ENCODE measurements around the gene ZBTB20.

The ZBTB20 gene

DNA sequence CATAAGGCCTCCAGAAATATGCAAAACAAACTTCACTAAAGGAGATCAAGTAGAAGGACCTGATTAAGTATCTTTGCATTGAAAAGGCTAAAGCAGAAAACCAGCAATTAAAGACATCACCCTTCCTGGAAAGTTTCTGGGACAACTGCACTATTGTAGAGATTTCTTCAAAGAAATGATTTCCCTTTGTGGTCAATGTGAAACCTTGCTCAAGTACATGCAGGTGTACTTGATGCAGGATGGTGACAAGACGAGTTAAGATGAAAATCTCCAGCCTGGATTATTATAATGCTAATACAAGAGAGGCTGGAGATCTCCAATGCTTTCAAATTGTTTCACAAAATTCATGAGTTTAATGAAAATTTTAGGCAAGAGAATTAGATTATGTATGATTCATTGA lies 644.9 kb downstream of the ZBTB20 start:
- DNase-seq: no peak

DNA sequence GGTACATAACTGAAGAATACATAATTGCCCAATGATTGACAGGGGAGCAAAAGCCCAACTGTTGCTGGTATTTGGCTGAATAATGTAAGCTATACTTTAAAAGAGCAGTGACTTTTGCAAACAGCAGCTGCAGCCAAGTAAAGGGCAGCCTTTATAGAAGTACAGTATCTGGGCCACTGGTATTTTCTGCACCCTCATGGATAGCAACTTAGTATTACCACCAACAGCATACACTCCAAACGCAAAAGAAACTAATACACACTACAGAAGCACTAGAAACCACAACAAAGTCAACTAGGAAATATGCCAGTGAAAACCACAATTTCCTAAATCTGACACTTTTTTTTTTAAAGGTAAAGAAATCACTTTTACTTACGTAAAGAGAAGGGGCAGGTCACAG lies 647.1 kb downstream of the ZBTB20 start:
- no peak for DNase-seq

GRCh38 chr3:114498539-114499370 lies 648.3 kb downstream of the ZBTB20 start:
- no peak for DNase-seq

DNA sequence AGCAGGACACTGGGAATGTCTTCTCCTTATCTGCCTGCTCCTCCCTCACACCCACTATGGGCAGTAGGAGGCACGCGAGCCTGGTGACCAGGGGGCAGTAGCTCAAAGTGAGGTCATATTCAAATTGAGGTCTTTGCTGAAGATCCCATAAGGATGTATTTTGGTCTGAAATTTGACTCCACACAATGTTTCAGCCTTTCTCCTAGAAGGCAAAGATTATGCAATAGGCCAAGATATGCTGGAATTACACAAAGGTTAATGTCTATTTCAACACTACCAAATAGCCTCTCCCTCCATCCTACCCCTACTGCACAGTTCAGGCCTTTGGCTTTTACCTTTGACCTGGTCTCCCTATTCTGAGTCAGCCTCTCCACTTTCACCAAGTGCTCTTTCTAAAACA lies 650.2 kb downstream of the ZBTB20 start:
- no peak for DNase-seq

DNA sequence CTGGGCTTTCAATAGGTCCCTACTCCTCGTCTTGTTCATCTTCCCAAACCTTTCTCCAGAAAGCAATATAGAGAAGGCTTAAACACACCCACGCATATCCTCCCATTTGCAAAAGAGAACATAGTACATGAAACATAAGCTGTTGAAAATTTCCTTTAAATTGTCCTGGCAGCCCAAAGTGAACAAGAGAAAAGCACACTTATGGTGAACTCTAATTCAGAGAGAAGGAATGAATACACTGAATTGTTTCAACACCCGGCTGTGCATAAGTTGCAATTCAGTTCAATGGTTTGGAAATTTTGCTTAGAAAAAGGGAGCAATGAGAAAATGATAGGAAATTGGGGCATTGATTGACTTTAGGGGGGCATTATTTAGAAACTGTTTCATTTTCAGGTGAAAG lies 650.6 kb downstream of the ZBTB20 start:
- no peak for DNase-seq

- no peak for DNase-seq
Observed at GRCh38 chr3:114496021-114496434, 651.1 kb downstream of the ZBTB20 start.

DNA sequence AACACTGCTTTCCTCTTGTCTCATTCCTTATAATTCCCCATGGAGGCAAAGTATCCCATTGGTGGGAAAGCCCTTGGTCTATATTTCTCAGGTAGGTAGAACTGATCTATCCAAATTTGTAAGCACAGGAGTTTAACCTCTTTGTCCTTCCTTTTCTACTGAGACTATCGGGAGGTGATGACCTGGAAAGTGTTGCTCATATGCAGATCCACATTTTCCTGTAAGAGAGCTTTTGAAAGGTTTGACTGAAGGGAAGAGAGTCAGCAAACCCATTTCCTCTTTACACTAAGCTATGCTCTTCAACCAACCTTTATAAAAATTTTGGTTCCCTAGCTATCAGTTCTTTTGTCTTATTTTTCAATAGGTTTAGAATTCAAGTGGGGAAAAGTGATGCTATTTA lies 652.6 kb downstream of the ZBTB20 start:
- DNase-seq: no peak

GRCh38 chr3:114490829-114491228 lies 656.3 kb downstream of the ZBTB20 start:
- no peak for DNase-seq

DNA sequence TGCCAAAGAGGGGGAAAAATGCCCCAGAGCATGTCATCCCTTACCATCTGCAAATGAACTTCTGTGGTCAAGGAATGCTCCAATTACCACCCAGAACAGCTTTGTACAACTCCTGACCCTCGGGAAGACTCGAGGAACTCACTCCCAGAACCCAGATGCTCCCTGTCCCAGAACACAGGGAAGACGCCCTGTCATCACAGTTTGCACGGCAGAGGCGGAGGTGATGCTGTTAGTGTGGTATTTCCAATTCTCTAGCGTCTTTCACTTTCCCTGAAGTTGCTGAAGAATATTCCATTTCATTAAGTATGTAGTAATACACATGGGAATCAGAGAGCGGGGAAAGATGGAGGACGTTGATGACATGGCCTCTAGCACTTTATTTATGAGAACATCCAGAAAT lies 659.6 kb downstream of the ZBTB20 start:
- DNase-seq: no peak

GRCh38 chr3:114484919-114485318 lies 662.2 kb downstream of the ZBTB20 start:
- DNase-seq: no peak

- DNase-seq: no peak
Observed at GRCh38 chr3:114481113-114481512, 666.0 kb downstream of the ZBTB20 start.

- DNase-seq: no peak
Observed at GRCh38 chr3:114480442-114480841, 666.6 kb downstream of the ZBTB20 start.

GRCh38 chr3:114478801-114479200 lies 668.3 kb downstream of the ZBTB20 start:
- no peak for DNase-seq

- DNase-seq: no peak
Observed at GRCh38 chr3:114476511-114476910, 670.6 kb downstream of the ZBTB20 start.

- DNase-seq: no peak
Observed at GRCh38 chr3:114471478-114471877, 675.6 kb downstream of the ZBTB20 start.

DNA sequence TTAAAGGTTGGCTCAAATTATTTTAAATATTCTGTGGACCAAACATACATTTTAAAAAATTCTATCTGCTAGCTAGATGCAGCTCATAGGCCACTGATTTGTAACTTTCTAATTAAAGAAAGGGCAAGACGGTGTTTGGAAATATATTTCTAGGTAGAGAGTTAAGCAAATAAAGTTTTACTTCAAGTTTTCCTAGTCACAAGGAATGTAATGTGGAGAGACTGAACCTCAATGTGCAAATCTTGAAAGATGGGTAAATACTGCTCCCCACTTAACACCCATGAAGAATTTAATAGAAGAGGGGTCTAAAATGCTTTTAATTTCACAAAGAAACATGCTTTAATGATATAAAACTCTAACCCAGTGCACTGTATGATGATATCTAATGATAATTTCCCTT lies 678.0 kb downstream of the ZBTB20 start:
- no peak for DNase-seq

DNA sequence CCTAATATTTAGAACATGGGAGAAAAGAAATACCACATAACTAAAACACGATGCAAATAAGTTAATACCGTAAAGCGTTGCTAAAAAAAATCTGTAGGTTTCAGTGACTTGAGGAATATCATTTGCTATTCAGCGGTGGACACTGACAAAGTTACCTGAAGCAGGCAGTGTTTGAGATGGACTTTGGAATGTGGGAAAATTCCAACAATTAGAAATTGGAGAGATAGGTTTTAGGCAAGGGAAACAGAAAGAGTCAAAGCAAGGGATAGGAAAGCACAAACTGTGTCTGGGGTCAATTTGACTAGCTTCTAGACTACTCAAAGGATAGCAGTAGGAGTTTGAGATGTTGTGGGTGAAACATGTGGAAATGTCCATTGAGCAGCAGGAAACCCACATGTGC lies 680.3 kb downstream of the ZBTB20 start:
- DNase-seq: no peak

DNA sequence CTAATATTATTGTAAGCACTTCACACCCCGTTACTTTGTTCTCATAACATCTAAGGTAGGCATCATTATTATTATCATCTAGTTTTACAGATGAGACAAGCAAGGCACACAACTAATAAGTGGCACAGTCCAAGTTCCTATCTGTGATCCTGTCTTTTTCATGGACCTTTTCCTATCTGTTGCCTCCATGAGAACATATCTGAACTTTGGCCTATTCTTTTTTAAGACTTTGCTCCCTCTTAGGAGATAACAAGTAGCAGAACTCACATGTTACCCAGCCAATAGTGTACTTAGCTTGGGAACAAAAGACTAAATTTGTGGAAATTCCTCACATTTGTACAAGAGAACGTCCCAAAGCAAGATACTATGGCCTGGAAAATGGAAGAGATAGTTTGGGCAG lies 680.8 kb downstream of the ZBTB20 start:
- DNase-seq: no peak

GRCh38 chr3:114464548-114464947 lies 682.5 kb downstream of the ZBTB20 start:
- DNase-seq: no peak

GRCh38 chr3:114462750-114463149 lies 684.3 kb downstream of the ZBTB20 start:
- DNase-seq: no peak

- DNase-seq: no peak
Observed at GRCh38 chr3:114460459-114460858, 686.6 kb downstream of the ZBTB20 start.

DNA sequence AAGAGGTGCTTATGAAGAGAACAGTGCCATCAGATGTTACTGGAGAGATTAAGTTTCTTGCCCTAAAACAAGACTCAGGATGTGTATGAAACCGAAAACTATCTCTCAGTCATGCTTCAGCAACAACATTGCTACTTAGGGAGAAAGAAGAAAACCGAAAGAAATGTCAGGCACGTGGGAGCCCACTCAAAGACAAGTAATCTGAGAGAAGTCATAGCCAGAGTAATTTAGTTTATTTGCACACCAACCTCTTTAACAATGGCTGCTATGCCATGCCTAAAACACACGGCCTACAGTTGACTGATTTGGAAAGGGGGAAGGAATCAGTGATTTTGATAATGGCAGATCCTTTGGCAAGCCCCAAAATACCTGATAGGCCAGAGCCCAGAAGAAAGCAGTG lies 690.3 kb downstream of the ZBTB20 start:
- DNase-seq: no peak

DNA sequence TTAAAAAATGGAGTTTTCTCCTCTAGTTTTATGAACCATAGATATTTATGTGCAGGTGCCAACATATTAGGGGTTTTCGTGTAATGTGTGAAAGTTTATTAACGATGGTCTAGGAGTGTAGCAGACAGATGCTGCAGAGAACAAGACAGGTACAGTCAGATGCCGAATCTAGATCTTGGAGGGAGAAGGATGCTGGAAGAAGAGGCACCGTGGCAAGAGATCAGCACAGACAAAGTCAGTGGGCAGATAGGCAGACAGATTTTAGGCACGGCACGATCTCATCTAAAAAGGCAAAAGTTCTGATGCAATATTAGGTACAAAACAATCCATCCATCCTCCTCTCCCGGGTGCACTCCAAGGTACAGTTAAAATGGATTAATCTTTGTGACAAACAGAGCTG lies 691.7 kb downstream of the ZBTB20 start:
- no peak for DNase-seq

DNA sequence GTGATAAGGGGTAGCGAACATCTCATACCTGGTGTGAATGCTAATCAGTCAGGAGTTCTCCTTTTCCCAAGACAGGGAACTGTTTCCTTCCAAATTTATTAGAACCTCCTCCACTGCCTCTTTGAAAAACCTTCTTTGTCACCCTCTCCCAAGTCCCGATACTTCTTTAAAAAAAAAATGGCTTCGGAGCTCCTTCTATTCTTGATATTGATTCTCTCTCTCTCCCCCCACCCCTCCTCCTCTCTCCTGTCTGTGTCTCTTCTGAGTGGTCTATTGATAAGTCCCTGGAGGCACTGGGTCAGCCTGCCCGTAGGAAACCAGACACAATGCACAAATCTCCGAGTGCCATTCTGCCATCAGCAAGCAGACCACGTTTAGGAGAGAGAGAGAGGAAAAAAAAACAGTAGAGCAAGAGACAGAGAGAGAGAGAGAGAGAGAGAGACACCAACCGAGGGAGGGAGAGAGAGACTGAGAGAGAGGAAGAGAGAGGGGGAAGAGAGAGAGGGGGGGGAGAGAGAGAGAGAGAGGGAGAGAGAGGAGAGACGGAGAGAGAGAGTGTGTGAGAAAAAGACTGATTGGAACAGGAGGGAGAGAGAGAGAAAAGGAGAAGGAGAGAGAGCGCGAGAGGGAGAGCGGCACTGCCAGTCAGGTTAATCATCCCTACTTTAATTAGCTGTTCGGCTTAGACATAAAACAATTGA lies 692.4 kb downstream of the ZBTB20 start:
- DNase-seq: no peak

GRCh38 chr3:114453361-114453780 lies 693.7 kb downstream of the ZBTB20 start:
- DNase-seq: no peak

All from stimulated activated CD4-positive, alpha-beta T cell treated with anti-CD3 and anti-CD28 coated beads, Interleukin-4, amount 100 ng/mL, for 24 hours (primary cell).